A549 (cell line): Measurements from ENCODE around the gene BAK1. TPM values are rescaled to one million over a fixed set of nuclear protein-coding genes. Genes with fewer than 3 reads are reported as not detected.

Experiments
- ATAC-seq, 2 experiments: fragments of 200-7000 bp in 1 of 2; fragments of >200 bp in 1 of 2; cut with Nextera tagmentation in 1 of 2; cut with Tn5 transposase in 1 of 2; 3 replicates each; pipeline versions ENCODE4 v1.8.0 to v1.9.1; 2018 to 2020; ENCODE audit warnings: mild to moderate bottlenecking in 1 of 2, moderate library complexity in 1 of 2
- CTCF ChIA-PET: fragments of 300-600 bp; sonication (Branson Sonifier 250); formaldehyde crosslinking; extraction: SDS; loops from one replicate; lab custom pipeline; 2021; ENCODE audit warnings: antibody characterized with exemption, inconsistent platforms; lab: Yijun Ruan, JAX
- POLR2A ChIA-PET: fragments of 350-600 bp; formaldehyde crosslinking; extraction: SDS; loops from one replicate; lab custom pipeline; 2021; ENCODE audit warnings: antibody characterized with exemption, inconsistent platforms; lab: Yijun Ruan, JAX
- DNase-seq, 2 experiments: peaks; one replicate each; pipeline versions ENCODE4 v3.0.0 to v3.0.0-alpha.2; 2011 to 2016; ENCODE audit warnings: low read depth in 1 of 2, low spot score in 1 of 2
- FAIRE-seq: peaks from 2 replicates; lab custom pipeline; 2011; peaks lifted over from hg19 to GRCh38; lab: Jason Lieb, UNC
- H3K27ac ChIP-seq, 2 experiments: fragments of >200 bp; sonication (Bioruptor Twin); formaldehyde crosslinking; 3 replicates each; pipeline ENCODE4 v1.5.1; 2016 to 2017
- H3K4me1 ChIP-seq: fragments of >200 bp; sonication (Bioruptor Twin); formaldehyde crosslinking; 3 replicates; pipeline ENCODE4 v1.6.1; 2016
- H3K4me2 ChIP-seq: fragments of >200 bp; sonication (Bioruptor Twin); formaldehyde crosslinking; 3 replicates; pipeline ENCODE4 v1.6.1; 2016
- H3K4me3 ChIP-seq: fragments of >200 bp; sonication (Bioruptor Twin); formaldehyde crosslinking; 3 replicates; pipeline ENCODE4 v1.5.1; 2016
- H3K9me3 ChIP-seq: fragments of >200 bp; sonication (Bioruptor Twin); formaldehyde crosslinking; 3 replicates; pipeline ENCODE4 v1.6.1; 2016
- BHLHE40 ChIP-seq: IDR thresholded peaks from 2 replicates; pipeline ENCODE4 v1.6.1; 2012; ENCODE audit warnings: low read depth, low read length, inconsistent platforms
- CBX2 ChIP-seq: fragments of 200-600 bp; sonication (generic); IDR thresholded peaks from 2 replicates; pipeline ENCODE4 v1.6.1; 2016; ENCODE audit warnings: low read depth, mild to moderate bottlenecking, borderline replicate concordance
- CBX8 ChIP-seq: fragments of 200-600 bp; sonication (generic); IDR thresholded peaks from 2 replicates; pipeline ENCODE4 v1.6.1; 2016
- EHF ChIP-seq: fragments of 250-450 bp; sonication (Bioruptor Pico); IDR thresholded peaks from 2 replicates; pipeline ENCODE4 v1.5.0; 2020; ENCODE audit warnings: mild to moderate bottlenecking
- EP300 ChIP-seq, 2 experiments: fragments of >200 bp; sonication (Bioruptor Twin); formaldehyde crosslinking; IDR thresholded peaks; 2 replicates in 1 of 2; 3 replicates in 1 of 2; pipeline ENCODE4 v1.6.1; 2016 to 2017
- ESRRA ChIP-seq: fragments of 150-350 bp; IDR thresholded peaks from 2 replicates; pipeline ENCODE4 v1.6.1; 2014; ENCODE audit warnings: mild to moderate bottlenecking, low read length, borderline replicate concordance
- FOSB ChIP-seq: fragments of 250-450 bp; sonication (Bioruptor Pico); IDR thresholded peaks from 2 replicates; pipeline ENCODE4 v1.5.0; 2020; ENCODE audit warnings: mild to moderate bottlenecking, moderate library complexity
- FOSL2 ChIP-seq, 2 experiments: fragments of 450-650 bp in 1 of 2; fragments of >200 bp in 1 of 2; sonication (Bioruptor Twin) in 1 of 2; formaldehyde crosslinking; IDR thresholded peaks; 2 replicates each; pipeline versions ENCODE4 v1.5.0 to v1.6.1; 2016 to 2020; ENCODE audit warnings: mild to moderate bottlenecking in 1 of 2, moderate library complexity in 1 of 2
- HOXB5 ChIP-seq: fragments of 250-450 bp; sonication (Bioruptor Pico); IDR thresholded peaks from 2 replicates; pipeline ENCODE4 v1.5.0; 2020; ENCODE audit warnings: mild to moderate bottlenecking, moderate library complexity
- JUN ChIP-seq, 2 experiments: fragments of >200 bp; sonication (Bioruptor Twin); formaldehyde crosslinking; IDR thresholded peaks; 2 replicates in 1 of 2; 3 replicates in 1 of 2; pipeline ENCODE4 v1.6.1; 2016 to 2017
- JUNB ChIP-seq: fragments of >200 bp; sonication (Bioruptor Twin); formaldehyde crosslinking; IDR thresholded peaks from 2 replicates; pipeline ENCODE4 v1.6.1; 2016
- KDM5A ChIP-seq: fragments of 200-600 bp; sonication (generic); IDR thresholded peaks from 2 replicates; pipeline ENCODE4 v1.6.1; 2016; ENCODE audit warnings: antibody characterized with exemption, mild to moderate bottlenecking
- MAFK ChIP-seq: fragments of 450-650 bp; IDR thresholded peaks from 2 replicates; pipeline ENCODE4 v1.6.1; 2014; ENCODE audit not compliant: partially characterized antibody
- MYC ChIP-seq: IDR thresholded peaks from 2 replicates; pipeline ENCODE4 v1.6.1; 2012; ENCODE audit warnings: mild to moderate bottlenecking, inconsistent platforms, low read length, improper control_type of control experiment, borderline replicate concordance
- NFE2L2 ChIP-seq: fragments of 150-350 bp; conservative IDR thresholded peaks from 2 replicates; pipeline ENCODE4 v1.6.1; 2014; ENCODE audit warnings: low read length
- RARB ChIP-seq: fragments of 250-450 bp; sonication (Bioruptor Pico); IDR thresholded peaks from 2 replicates; pipeline ENCODE4 v1.8.0; 2021; ENCODE audit warnings: mild to moderate bottlenecking, moderate library complexity
- RFX5 ChIP-seq: fragments of 450-650 bp; IDR thresholded peaks from 2 replicates; pipeline ENCODE4 v1.7.1; 2014; ENCODE audit warnings: antibody characterized with exemption, mild to moderate bottlenecking, moderate library complexity
- RNF2 ChIP-seq: fragments of 200-600 bp; sonication (generic); IDR thresholded peaks from 2 replicates; pipeline ENCODE4 v1.6.1; 2016; ENCODE audit warnings: low read depth, mild to moderate bottlenecking, antibody characterized with exemption, moderate library complexity, borderline replicate concordance
- ZFP36 ChIP-seq: fragments of 450-650 bp; IDR thresholded peaks from 2 replicates; pipeline ENCODE4 v1.6.1; 2014; ENCODE audit warnings: borderline replicate concordance; ENCODE audit not compliant: partially characterized antibody
- WGBS: methylation state at CpG from one replicate; pipeline ENCODE4 v1.1.6; 2017; ENCODE audit errors: missing lambda C conversion rate; 5-methylcytosine and 5-hydroxymethylcytosine counted together
- polyA plus RNA-seq, 4 experiments: library from polyadenylated mRNA; depleted of rRNA in 3 of 4; stranded (reverse); fragments of >200 nt; fragmentation: RNase III in 1 of 4; extraction: RNeasy Plus Mini Kit Qiagen cat#74134 plus additional on column Dnase treatment in 1 of 4; gene quantifications; 2 replicates in 3 of 4; 3 replicates in 1 of 4; pipeline ENCODE4 v1.2.3, GENCODE V29; 2011 to 2017
- TF ChIP-seq, protein P1 (sequence below): fragments of 450-650 bp; IDR thresholded peaks from 2 replicates; pipeline ENCODE4 v1.6.1; 2014; ENCODE audit warnings: antibody characterized with exemption
- TF ChIP-seq, protein P2 (sequence below): fragments of >200 bp; sonication (Bioruptor Twin); formaldehyde crosslinking; IDR thresholded peaks from 3 replicates; pipeline ENCODE4 v1.5.1; 2016
- TF ChIP-seq, protein P3 (sequence below): IDR thresholded peaks from 2 replicates; pipeline ENCODE4 v1.6.1; 2012
- TF ChIP-seq, protein P4 (sequence below): fragments of 250-450 bp; sonication (Bioruptor Pico); IDR thresholded peaks from 2 replicates; pipeline ENCODE4 v1.5.0; 2021; ENCODE audit warnings: mild to moderate bottlenecking, moderate library complexity, borderline replicate concordance

BAK1 gene
- polyA plus RNA-seq, 2 of the 4 experiments (the other 2 are of a cell fraction), result 11.9 to 19.0 TPM

DNA sequence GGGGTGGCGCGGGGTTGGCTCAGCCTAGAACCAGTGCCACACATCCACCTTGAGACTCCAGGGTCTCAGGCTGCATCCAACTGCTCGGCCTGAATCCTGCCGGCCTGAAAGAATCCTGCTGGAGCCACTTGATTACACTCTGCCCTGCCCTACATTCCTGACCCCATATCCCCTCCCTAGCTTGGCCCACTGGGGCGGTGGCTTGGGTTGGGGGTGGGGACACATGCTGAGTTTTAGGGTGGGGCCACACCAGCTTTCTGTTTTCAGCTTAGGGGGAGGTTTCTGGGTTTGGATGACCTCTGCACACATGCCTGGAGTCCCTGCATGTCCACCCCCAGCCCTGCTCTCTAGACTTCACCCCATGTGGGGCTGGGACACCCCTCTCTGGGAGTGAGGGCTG is 47.8 kb upstream of the BAK1 start:
- Histone ChIP-seq H3K27ac (peak overlapping the region in 1 of 2 experiments; percentile 50; a peak in 1 of 6 replicates), H3K4me1 (peaks cover 31% of the 10 kb centered on the region), H3K4me3 (no peak overlapping the region), H3K4me2 (peak overlapping the region; percentile 21; the same call in 2 of the 3 replicates), H3K9me3 (no peaks in the 10 kb centered on the region)
- TF ChIP-seq BHLHE40, result no peak
- no peak for TF ChIP-seq CBX2
- TF ChIP-seq JUNB, result no peak
- TF ChIP-seq ESRRA, result no peak
- TF ChIP-seq, protein P1, sequence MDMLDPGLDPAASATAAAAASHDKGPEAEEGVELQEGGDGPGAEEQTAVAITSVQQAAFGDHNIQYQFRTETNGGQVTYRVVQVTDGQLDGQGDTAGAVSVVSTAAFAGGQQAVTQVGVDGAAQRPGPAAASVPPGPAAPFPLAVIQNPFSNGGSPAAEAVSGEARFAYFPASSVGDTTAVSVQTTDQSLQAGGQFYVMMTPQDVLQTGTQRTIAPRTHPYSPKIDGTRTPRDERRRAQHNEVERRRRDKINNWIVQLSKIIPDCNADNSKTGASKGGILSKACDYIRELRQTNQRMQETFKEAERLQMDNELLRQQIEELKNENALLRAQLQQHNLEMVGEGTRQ, result no peak
- TF ChIP-seq FOSL2 (IDR thresholded peaks at IDR 0.05), result no peak
- TF ChIP-seq FOSL2 (CRISPR knock-in tag; IDR thresholded peaks at IDR 0.05), result no peak
- TF ChIP-seq, protein P2, sequence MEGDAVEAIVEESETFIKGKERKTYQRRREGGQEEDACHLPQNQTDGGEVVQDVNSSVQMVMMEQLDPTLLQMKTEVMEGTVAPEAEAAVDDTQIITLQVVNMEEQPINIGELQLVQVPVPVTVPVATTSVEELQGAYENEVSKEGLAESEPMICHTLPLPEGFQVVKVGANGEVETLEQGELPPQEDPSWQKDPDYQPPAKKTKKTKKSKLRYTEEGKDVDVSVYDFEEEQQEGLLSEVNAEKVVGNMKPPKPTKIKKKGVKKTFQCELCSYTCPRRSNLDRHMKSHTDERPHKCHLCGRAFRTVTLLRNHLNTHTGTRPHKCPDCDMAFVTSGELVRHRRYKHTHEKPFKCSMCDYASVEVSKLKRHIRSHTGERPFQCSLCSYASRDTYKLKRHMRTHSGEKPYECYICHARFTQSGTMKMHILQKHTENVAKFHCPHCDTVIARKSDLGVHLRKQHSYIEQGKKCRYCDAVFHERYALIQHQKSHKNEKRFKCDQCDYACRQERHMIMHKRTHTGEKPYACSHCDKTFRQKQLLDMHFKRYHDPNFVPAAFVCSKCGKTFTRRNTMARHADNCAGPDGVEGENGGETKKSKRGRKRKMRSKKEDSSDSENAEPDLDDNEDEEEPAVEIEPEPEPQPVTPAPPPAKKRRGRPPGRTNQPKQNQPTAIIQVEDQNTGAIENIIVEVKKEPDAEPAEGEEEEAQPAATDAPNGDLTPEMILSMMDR, result no peak
- no peak for TF ChIP-seq JUN (IDR thresholded peaks at IDR 0.05)
- no peak for TF ChIP-seq EP300 (IDR thresholded peaks at IDR 0.05)
- no peak for TF ChIP-seq RFX5
- no peak for TF ChIP-seq FOSB (CRISPR knock-in tag)
- no peak for TF ChIP-seq KDM5A
- TF ChIP-seq ZFP36, result no peak
- 66% methylated on average over 5 of the region's 5 CpGs for WGBS
- CTCF ChIA-PET, result interaction anchor here (0.6 to 3.7 kb wide), 2 partner anchors 21 to 38 kb away, joined by 6 to 17 read pairs; no protein-coding TSS in a partner anchor
- DNase-seq, result no peak
- no peak for ATAC-seq
- POLR2A ChIA-PET, result no interaction called here
- no peak for FAIRE-seq

DNA sequence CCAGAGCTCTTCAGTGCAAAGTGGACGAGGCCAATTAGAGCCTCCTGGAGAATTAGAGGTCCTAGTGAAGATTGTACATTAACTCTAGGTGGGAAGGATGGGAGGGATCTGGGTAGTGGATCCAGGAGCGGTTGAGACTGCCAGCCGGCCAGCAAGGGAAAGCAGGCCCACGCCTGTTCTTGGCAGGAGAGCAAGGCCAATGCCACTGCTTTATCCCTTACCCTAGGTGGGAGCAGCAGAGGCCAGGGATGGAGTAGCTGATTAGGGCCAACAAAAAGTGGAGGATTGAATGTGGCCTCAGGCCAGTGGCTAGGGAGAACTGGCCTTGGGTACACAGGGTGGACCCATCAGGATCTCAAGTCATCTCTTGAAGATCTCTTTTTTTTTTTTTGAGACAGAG is 44.8 kb upstream of the BAK1 start:
- no peak for ATAC-seq
- POLR2A ChIA-PET, result no interaction called here
- Histone ChIP-seq H3K27ac (no peak overlapping the region), H3K4me3 (no peak overlapping the region), H3K4me1 (peaks cover 32% of the 10 kb centered on the region), H3K4me2 (no peak overlapping the region), H3K9me3 (no peaks in the 10 kb centered on the region)
- CTCF ChIA-PET, result interaction anchor here (1.0 to 2.3 kb wide), 3 partner anchors 11 to 234 kb away, joined by 3 to 6 read pairs (median 6); no protein-coding TSS in a partner anchor
- WGBS, result 95% methylated on average over 4 of the region's 4 CpGs
- FAIRE-seq, result no peak
- DNase-seq, result no peak
- TF ChIP-seq BHLHE40, result no peak
- no peak for TF ChIP-seq MYC
- TF ChIP-seq, protein P3, sequence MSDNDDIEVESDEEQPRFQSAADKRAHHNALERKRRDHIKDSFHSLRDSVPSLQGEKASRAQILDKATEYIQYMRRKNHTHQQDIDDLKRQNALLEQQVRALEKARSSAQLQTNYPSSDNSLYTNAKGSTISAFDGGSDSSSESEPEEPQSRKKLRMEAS, result no peak
- TF ChIP-seq MAFK, result no peak
- no peak for TF ChIP-seq RARB (CRISPR knock-in tag)
- TF ChIP-seq, protein P4, sequence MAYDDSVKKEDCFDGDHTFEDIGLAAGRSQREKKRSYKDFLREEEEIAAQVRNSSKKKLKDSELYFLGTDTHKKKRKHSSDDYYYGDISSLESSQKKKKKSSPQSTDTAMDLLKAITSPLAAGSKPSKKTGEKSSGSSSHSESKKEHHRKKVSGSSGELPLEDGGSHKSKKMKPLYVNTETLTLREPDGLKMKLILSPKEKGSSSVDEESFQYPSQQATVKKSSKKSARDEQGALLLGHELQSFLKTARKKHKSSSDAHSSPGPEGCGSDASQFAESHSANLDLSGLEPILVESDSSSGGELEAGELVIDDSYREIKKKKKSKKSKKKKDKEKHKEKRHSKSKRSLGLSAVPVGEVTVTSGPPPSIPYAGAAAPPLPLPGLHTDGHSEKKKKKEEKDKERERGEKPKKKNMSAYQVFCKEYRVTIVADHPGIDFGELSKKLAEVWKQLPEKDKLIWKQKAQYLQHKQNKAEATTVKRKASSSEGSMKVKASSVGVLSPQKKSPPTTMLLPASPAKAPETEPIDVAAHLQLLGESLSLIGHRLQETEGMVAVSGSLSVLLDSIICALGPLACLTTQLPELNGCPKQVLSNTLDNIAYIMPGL, result no peak
- no peak for TF ChIP-seq ESRRA
- TF ChIP-seq EHF (CRISPR knock-in tag), result no peak
- no peak for TF ChIP-seq HOXB5 (CRISPR knock-in tag)
- no peak for TF ChIP-seq NFE2L2
- no peak for TF ChIP-seq RNF2
- TF ChIP-seq KDM5A, result no peak
- TF ChIP-seq, protein P1, result no peak
- TF ChIP-seq ZFP36, result no peak
- no peak for TF ChIP-seq EP300 (IDR thresholded peaks at IDR 0.05)
- TF ChIP-seq, protein P2, result no peak
- no peak for TF ChIP-seq CBX8
